HG03469 (cell line): Measurements from ENCODE around the gene BRPF1.

Experiments used
- ATAC-seq: cut with Tn5 transposase; IDR thresholded peaks from one replicate; pipeline ENCODE4 v1.9.1; 2021; ENCODE audit warnings: mild to moderate bottlenecking, moderate library complexity, moderate number of reproducible peaks; ENCODE audit not compliant: unreplicated experiment

The BRPF1 gene

GRCh38 chr3:9700536-9700935 lies 31.0 kb upstream of the BRPF1 start:
- ATAC-seq, result no peak

DNA sequence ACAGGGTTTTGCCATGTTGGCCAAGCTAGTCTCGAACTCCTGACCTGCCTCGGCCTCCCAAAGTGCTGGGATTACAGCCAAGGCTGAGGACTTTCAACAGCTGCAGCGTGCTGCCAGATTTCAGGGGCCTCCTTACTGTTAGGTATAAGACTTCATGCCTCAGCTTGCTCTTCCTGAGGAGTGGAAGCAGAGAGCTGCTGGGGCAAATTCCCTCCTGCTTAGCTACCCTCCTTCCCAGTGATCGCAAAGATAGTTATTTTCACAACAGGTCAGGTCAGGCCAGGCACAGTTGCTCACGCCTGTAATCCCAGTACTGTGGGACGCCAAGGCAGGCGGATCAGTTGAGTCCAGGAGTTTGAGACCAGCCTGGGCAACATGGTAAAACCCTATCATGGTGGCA lies 30.5 kb upstream of the BRPF1 start:
- ATAC-seq, result no peak

DNA sequence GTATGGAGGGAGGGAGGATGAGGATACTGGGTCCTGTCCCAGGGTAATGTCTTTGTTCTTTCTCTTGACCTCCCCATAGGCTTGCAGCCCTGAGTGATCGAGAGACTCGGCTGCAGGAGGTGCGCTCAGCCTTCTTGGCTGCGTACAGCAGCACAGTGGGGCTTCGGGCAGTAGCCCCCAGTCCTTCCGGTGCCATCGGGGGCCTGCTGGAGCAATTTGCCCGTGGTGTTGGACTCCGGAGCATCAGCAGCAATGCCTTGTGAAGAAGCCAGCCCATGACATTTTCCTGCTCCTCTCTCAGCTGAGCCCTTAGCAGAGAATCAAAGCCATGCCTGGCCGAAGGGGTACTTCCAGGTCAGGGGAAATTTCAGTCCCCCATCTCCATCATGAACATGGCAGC lies 29.8 kb upstream of the BRPF1 start:
- ATAC-seq, result no peak

DNA sequence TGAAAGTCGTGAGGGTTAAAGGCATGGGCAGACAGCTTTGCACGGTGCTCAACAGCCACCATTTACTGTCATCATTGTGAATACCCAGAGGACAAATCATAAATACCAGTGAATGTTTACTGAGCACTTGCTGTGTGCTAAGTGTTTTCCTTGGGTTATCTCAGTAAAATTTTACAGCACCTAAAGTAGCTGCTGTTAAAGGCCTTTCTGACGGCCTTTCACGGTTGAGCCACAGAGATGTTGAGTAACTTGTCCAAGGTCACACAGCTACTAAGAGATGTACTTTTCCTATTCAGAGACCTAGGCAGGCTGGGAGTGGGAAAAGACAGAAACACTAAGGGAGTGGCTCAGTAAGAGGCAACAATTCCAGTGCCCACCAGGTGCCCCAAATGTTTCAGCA lies 28.3 kb upstream of the BRPF1 start:
- ATAC-seq, result no peak

- ATAC-seq, result no peak
Measured at GRCh38 chr3:9703736-9704346, 27.7 kb upstream of the BRPF1 start, which contains the start of gene CPNE9. TSS of gene CPNE9 (plus strand) at chr3:9703833. CDS start at chr3:9703997, 164 bp downstream.

DNA sequence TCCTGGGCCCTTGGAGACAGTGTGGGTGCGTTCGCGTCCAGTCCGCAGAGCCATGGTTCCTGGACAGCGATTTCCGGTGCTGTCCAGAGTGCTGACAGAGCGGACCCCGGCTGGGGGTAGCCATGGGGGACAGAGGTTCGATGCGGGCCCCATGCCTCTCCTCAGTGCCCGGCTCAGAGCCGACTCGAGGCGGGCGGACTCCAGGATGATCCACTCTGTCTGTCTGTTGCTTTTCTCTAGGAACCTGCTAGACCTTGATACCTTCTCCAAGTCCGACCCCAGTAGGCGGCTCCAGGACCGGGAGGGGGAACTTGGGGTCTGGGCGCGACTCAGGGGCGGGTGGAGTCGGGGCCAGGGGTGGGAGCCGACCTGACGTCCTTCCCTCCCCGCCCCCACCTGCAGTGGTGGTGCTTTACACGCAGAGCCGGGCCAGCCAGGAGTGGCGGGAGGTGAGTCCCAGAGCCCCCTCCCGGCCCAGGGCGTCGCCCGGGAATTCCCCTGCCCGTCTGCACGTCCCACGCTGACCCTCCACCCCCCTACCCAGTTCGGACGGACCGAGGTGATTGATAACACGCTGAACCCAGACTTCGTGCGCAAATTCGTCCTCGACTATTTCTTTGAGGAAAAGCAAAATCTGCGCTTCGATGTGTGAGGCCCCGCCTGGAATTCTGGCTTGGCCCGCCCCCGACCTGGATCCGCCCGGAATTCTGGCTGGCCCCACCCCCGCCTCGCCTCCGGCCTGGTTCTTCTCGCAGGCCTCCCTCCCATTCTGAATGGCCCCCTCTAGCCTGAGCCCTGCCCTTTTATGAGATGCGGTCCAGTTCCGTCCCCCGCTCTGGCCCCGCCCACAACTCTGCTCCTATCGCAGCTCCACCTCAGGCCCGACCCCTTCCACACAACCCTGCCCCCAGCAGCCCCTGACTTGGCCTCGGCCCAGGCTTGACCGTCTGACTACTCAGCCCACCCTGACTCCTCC lies 26.9 kb upstream of the BRPF1 start:
- ATAC-seq, result no peak

GRCh38 chr3:9710174-9710739 lies 21.3 kb upstream of the BRPF1 start:
- ATAC-seq, result no peak

- ATAC-seq, result no peak
Measured at GRCh38 chr3:9712415-9712814, 19.1 kb upstream of the BRPF1 start.

DNA sequence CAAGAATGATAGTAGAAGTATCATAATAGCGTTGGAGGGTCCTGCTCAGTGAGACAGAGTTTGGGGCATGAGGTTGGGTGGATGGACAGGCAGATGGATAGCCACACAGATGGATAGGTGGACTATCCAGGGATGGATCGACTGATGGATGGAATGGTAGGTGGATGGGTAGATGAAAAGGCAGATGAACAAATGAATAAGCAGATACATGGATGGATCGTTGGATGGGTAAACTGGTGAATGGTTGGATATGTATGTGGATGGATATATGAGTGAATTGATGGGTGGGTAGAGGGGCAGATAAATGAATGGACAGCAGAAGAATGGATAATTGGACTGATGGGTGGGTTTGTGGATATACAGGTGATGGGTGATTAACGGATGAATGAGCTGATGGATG lies 18.4 kb upstream of the BRPF1 start:
- no peak for ATAC-seq

- ATAC-seq, result no peak
Measured at GRCh38 chr3:9715136-9715535, 16.4 kb upstream of the BRPF1 start.

DNA sequence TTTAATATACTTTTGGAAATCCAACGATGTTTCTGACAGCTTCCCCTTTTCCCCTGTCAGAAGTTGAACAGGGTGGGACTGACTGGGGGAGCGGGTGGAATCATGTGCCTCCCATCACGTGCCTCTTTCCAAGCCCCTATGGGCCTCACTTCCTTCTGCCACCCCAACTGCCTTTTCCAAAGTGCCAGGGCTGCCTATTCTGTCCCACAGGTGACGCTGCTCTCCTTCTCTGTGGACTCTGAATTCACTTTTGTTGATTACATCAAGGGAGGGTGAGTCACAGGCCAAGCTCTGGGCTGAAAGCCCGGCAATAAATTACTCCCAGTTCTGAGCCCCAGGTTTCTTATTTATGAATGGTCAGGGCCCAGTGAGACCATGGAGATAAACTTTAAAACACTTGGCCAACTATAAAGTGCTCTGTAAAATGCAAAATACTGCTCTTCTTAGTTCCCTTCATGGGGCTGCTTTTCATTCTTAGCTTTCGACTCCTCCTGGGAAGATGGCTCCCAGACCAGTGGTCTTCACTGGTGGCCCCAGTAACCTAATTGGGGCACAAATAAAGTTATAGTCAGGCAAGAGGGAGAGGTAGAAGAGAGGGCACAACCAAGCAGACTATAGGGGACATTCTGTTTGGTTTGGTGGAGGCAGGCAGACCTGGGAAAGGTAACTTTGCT lies 15.6 kb upstream of the BRPF1 start:
- ATAC-seq, result no peak

GRCh38 chr3:9716801-9717555 lies 14.6 kb upstream of the BRPF1 start:
- ATAC-seq, result no peak

DNA sequence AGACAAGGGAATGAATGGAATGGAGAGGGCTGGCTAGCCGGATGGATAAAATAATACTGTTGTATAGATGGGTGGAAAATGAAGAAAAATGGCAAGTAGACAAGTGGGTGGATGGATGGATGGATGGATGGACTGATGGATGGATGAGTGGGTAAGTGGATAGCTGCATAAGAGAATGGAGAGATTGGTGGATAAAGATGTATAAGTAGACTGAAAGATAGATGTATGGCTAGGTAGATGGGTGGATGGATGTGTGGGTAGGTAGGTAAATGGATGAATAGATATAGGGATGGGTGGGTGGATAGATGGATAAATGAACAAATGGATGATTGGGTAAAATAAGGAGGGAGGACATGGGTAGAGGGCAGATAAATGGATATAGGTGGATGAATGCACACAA lies 14.0 kb upstream of the BRPF1 start:
- ATAC-seq, result no peak

DNA sequence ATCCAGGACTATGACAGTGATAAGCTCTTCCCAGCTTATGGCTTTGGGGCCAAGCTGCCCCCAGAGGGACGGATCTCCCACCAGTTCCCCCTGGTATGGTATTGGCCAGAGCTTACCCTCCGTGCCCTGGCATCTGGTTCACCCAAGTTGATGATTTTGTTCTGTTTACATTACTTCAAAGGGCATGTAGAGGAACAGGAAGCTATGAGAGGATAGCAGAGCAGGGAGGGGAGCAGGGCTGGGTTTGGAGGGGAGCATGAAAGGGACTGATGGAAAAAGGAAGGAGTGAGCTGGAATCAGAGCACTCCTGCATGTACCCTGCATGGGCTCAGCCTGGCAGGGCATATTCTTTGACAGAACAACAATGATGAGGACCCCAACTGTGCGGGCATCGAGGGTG lies 13.4 kb upstream of the BRPF1 start:
- no peak for ATAC-seq

DNA sequence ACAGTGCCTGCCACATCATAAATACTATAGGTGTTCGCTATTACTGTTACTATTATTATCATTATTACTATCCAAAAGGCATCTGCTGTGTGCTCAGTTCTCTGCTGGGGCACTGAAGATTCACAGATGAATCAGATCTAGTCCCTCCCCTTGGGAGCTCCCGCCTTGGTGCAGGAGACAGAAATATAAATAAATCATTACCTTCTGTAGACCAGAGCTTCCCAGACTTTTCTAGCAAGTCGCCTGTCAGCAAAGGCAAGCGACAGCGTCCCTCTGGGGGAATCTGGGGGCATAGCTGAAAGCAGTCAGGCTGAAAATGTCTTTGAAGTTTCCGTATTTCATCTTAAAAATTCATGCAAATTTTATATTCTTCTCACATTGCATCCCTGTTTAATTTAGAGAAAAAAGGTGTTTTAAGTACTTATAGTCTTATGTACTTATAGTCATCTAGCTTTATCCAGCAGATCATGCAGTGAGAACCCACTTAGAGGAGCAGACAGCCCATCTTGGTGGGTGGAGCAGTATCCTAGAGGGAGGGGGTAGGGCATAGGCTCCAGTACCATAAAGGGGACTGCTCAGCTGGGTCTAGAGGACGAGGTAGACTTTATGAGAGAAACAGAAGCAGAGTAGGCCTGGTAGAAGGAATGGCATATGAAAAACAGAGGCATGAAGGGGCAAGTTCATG lies 10.4 kb upstream of the BRPF1 start:
- ATAC-seq, result no peak

DNA sequence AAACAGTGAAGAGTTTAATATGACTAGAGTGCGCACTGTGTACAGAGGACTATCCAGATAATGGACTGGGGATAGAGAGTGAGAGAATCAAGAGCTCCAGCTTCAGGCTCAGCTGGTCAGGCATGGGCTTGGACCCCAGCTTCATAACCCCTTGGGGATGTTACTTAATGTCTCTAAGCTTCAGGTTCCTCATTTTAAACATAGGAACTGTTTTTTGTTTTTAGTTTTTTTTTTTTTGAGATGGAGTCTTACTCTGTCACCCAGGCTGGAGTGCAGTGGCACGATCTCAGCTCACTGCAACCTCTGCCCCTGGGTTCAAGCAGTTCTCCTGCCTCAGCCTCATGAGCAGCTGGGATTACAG lies 9.9 kb upstream of the BRPF1 start:
- no peak for ATAC-seq

DNA sequence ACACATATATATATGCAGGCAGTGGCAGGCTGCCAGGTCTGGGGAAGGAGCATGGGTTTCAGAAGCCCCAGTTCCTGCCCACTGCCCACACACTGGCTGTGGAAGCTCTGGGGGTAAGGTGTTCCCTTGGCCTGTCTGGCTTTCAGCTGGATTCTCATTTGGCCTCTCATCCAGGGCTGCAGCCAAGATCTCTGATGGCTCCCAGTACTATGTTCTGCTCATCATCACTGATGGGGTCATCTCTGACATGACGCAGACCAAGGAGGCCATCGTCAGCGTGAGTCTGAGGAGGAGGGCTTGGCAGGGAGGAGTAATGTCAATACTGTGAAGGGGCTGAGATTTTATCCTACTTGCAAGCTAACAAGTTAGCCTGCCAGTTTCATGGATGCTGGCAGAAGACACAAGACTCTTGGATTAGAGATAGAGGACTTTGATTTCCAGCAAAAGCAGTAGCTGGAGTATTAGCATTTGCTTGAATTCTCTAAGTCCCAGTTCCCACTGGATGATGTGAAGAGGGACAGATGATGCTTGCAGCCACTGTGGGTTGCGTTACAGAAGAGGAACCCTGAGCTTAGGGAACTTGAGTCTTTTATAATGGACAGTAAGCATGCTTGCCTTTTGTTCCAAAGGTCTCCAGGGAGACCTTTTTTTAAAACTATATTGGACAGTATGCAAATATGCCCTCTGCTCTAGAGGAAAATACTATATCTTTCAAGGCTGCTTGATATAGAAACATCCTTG lies 5.6 kb upstream of the BRPF1 start:
- ATAC-seq, result no peak

DNA sequence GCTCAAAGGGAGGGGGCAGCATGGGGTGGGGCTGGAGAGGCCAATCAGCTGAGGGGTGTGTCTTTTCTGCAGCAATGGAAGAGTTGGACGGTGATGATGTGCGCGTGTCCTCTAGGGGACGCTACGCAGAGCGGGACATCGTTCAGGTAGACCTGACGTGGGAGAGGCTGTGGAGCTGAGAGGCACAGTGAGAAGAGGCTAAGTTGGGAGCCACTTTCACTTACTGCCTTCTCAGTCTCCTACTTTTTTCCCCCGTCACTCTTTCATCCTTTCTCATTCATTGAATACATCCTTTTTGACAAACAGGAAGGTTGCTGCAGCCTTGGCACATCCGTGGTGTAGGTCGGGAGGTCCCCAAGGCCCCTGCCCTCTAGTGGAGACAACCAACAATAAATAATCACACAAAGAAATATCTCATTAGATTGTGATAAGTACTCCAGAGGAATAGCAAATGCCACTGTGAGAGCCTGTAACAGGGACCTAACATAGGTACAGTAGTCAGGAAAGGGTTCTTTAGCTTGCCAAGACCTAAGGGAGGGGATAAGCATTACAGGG lies 4.4 kb upstream of the BRPF1 start:
- no peak for ATAC-seq

- ATAC-seq, result no peak
Measured at GRCh38 chr3:9727743-9728142, 3.8 kb upstream of the BRPF1 start.
